Hepatic stellate cell (primary cell): Measurements from ENCODE around the gene GALNT15.

ENCODE experiments used
- DNase-seq: peaks from one replicate; pipeline ENCODE4 v3.0.0; 2011; ENCODE audit warnings: low spot score

The GALNT15 gene

GRCh38 chr3:16187213-16187790, 12.8 kb downstream of the GALNT15 start:
- DNase-seq, result no peak

- no peak for DNase-seq
Measured at GRCh38 chr3:16188071-16188470, 13.6 kb downstream of the GALNT15 start.

DNA sequence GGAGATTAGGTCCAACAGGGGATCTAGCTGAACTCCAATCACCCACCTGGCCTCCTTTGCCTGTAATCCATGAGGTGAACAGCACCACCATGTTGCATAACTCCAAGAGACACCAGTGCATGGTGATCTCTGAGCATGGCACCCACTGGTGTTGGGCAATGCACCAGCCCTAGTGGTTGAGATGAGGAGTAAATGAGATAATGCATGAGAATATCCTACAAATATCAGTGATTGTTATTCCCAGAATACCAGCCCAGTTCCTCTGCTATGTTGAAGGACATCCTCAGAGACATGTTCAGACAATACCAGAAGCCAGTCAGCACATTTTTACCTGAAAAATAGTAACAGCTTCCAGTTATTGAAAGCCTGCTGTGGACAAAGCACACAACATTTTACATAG, 14.7 kb downstream of the GALNT15 start:
- DNase-seq, result no peak

DNA sequence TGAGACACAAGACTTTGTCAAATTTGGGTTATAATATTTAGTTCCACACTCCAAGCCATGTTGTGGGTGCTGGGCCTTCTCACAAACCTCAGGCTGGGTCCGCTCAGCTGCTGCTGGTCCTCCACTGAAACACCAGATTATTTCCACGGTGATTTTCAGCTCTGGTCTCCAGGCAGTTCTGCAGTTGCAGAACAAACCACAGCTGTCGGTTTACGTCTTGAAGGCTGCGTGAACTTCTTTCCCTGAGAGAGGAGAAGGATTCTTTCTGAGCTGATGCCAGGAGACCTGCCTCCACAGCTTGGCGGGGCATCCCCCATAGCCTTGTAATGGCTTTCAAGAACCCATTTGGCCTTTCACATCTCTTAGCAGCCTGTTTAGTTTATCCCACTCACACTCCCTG, 16.2 kb downstream of the GALNT15 start:
- DNase-seq, result no peak

DNA sequence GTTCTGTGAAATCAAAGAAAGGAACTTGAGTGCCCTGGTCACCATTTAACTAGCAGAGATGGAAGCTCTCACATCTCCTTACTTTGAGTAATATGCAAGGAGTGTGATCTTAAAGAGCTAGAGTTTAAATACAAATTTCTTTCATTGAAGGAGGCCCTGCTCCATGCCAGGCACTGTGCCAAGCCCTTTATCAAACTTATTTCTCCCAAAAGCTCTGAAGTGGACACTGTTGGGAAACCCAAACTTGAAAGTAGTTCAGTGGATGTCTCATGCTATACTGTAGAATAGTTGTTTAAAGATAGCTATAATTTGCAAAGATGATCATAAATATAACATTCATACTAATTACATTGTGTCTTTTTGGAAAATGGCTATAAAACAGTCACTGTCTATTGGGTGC, 17.1 kb downstream of the GALNT15 start:
- DNase-seq, result no peak

- DNase-seq, result no peak
Measured at GRCh38 chr3:16192176-16192811, 17.8 kb downstream of the GALNT15 start.

GRCh38 chr3:16198427-16198826, 23.9 kb downstream of the GALNT15 start:
- no peak for DNase-seq

DNA sequence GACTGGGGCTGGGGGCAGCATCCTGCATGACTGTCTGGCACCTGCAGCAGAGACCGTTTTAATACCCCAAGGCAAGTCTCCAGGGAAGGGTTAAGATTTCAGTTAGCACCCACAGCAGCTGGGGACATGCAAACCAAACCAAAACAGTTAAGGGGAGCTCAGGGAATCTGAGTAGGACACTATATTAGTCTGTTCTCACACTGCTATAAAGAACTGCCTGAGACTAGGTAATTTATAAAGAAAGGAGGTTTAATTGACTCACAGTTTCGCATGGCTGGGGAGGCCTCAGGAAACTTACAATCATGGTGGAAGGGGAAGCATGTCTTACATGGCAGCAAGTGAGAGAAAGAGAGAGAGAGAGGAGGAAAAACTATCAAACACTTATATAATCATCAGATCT, 25.3 kb downstream of the GALNT15 start:
- no peak for DNase-seq

GRCh38 chr3:16200411-16200810, 25.9 kb downstream of the GALNT15 start:
- DNase-seq, result peak; percentile 43

GRCh38 chr3:16203031-16203430, 28.6 kb downstream of the GALNT15 start:
- peak; percentile 60 for DNase-seq

- no peak for DNase-seq
Measured at GRCh38 chr3:16203671-16204629, 29.5 kb downstream of the GALNT15 start.

- DNase-seq, result no peak
Measured at GRCh38 chr3:16204751-16205150, 30.3 kb downstream of the GALNT15 start.

GRCh38 chr3:16205156-16205870, 30.8 kb downstream of the GALNT15 start:
- DNase-seq, result no peak

- DNase-seq, result no peak
Measured at GRCh38 chr3:16207031-16207430, 32.6 kb downstream of the GALNT15 start.

- DNase-seq, result peak; percentile 40
Measured at GRCh38 chr3:16211176-16211904, 36.9 kb downstream of the GALNT15 start.

- no peak for DNase-seq
Measured at GRCh38 chr3:16214366-16214765, 39.9 kb downstream of the GALNT15 start.

- no peak for DNase-seq
Measured at GRCh38 chr3:16216373-16216935, 42.0 kb downstream of the GALNT15 start.

- no peak for DNase-seq
Measured at GRCh38 chr3:16219777-16220176, 45.3 kb downstream of the GALNT15 start.

DNA sequence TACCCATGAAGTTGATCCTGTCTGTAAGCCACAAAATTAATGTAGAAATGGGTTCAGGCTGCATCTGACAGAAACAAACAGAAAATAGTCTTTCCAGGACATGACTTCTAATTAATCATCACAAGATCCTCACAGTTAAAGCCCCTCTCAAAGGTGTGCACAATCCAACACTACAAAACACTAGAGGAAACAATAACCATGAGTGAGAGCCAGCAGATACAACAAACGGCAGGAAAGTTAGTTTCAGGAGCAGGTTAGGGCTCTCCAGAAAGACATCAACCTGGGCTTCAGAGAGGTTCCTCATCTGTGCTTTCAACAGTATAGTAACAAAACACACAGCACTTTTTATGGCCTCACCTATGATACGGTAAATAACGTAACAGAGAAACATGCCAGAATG, 47.5 kb downstream of the GALNT15 start:
- DNase-seq, result no peak

GRCh38 chr3:16222547-16222946, 48.1 kb downstream of the GALNT15 start:
- DNase-seq, result no peak

GRCh38 chr3:16224325-16224724, 49.8 kb downstream of the GALNT15 start:
- no peak for DNase-seq
